ENCODE data around the gene PKDCC.

GRCh38 chr2:42012137-42012536 is 35.7 kb upstream of the PKDCC start:
- no peak for TF ChIP-seq EZH2 (IDR thresholded peaks at IDR 0.05; ENCODE audit: insufficient read depth, poor library complexity, severe bottlenecking)
- no peak for TF ChIP-seq EZH2phosphoT487 (IDR thresholded peaks at IDR 0.05; ENCODE audit: insufficient read depth, low read depth)
